H9 (cell line): ENCODE measurements around the gene CAMTA1. TPM values are rescaled to one million over a fixed set of nuclear protein-coding genes. Genes with fewer than 3 reads are reported as not detected.

Experiments
- DNase-seq: peaks from one replicate; pipeline ENCODE4 v3.0.0-alpha.2; 2017
- H2AFZ ChIP-seq: one replicate; pipeline ENCODE4 v1.6.1; 2013; ENCODE audit warnings: mild to moderate bottlenecking, low read length, control low read depth, moderate library complexity
- H2AK5ac ChIP-seq: 2 replicates; pipeline ENCODE4 v1.6.1; 2013; ENCODE audit warnings: low read length, control low read depth, mixed read lengths; ENCODE audit not compliant: insufficient read length
- H2BK120ac ChIP-seq: one replicate; pipeline ENCODE4 v1.6.1; 2013; ENCODE audit warnings: low read depth, mild to moderate bottlenecking, low read length, control low read depth, inconsistent platforms; ENCODE audit not compliant: poor library complexity, severe bottlenecking
- H2BK12ac ChIP-seq: 2 replicates; pipeline ENCODE4 v1.6.1; 2013; ENCODE audit warnings: low read length, control low read depth, mixed read lengths, low read depth; ENCODE audit not compliant: insufficient read length
- H2BK15ac ChIP-seq: 2 replicates; pipeline ENCODE4 v1.6.1; 2013; ENCODE audit warnings: low read depth, low read length, control low read depth
- H2BK20ac ChIP-seq: one replicate; pipeline ENCODE4 v1.6.1; 2013; ENCODE audit warnings: low read depth, mild to moderate bottlenecking, low read length, control low read depth, inconsistent platforms; ENCODE audit not compliant: poor library complexity, severe bottlenecking
- H2BK5ac ChIP-seq: 2 replicates; pipeline ENCODE4 v1.6.1; 2013; ENCODE audit warnings: low read length, control low read depth, mixed read lengths; ENCODE audit not compliant: insufficient read length
- H3K14ac ChIP-seq: 2 replicates; pipeline ENCODE4 v1.6.1; 2013; ENCODE audit warnings: low read length, control low read depth; ENCODE audit not compliant: insufficient read depth
- H3K18ac ChIP-seq: 2 replicates; pipeline ENCODE4 v1.6.1; 2013; ENCODE audit warnings: low read depth, mild to moderate bottlenecking, mixed read lengths, low read length, control low read depth; ENCODE audit not compliant: insufficient read length
- H3K23ac ChIP-seq: 2 replicates; pipeline ENCODE4 v1.6.1; 2013; ENCODE audit warnings: low read length, control low read depth, mixed read lengths, low read depth; ENCODE audit not compliant: insufficient read length
- H3K23me2 ChIP-seq: 2 replicates; pipeline ENCODE4 v1.6.1; 2013; ENCODE audit warnings: low read depth, mild to moderate bottlenecking, mixed read lengths, low read length, control low read depth; ENCODE audit not compliant: insufficient read length, poor library complexity, severe bottlenecking
- H3K27ac ChIP-seq: 2 replicates; pipeline ENCODE4 v1.5.1; 2013; ENCODE audit warnings: low read length, control low read depth, mixed read lengths, low read depth; ENCODE audit not compliant: insufficient read length
- H3K27me3 ChIP-seq: 2 replicates; pipeline ENCODE4 v1.6.1; 2013; ENCODE audit warnings: low read length, control low read depth, inconsistent platforms; ENCODE audit not compliant: insufficient read depth
- H3K4ac ChIP-seq: 2 replicates; pipeline ENCODE4 v1.6.1; 2013; ENCODE audit warnings: low read depth, mild to moderate bottlenecking, control low read depth, inconsistent platforms, low read length, moderate library complexity
- H3K4me1 ChIP-seq: 2 replicates; pipeline ENCODE4 v1.6.1; 2013; ENCODE audit warnings: low read length, control low read depth, inconsistent platforms; ENCODE audit not compliant: insufficient read depth
- H3K4me2 ChIP-seq: 2 replicates; pipeline ENCODE4 v1.6.1; 2013; ENCODE audit warnings: low read length, control low read depth, mixed read lengths; ENCODE audit not compliant: insufficient read length, insufficient read depth
- H3K56ac ChIP-seq: 2 replicates; pipeline ENCODE4 v1.6.1; 2013; ENCODE audit warnings: low read depth, mild to moderate bottlenecking, mixed read lengths, low read length, control low read depth; ENCODE audit not compliant: insufficient read length
- H3K79me1 ChIP-seq: 2 replicates; pipeline ENCODE4 v1.6.1; 2013; ENCODE audit warnings: low read depth, mild to moderate bottlenecking, moderate library complexity, low read length, control low read depth, inconsistent platforms; ENCODE audit not compliant: insufficient read depth, poor library complexity, severe bottlenecking
- H3K79me2 ChIP-seq: 2 replicates; pipeline ENCODE4 v1.6.1; 2013; ENCODE audit warnings: low read length, control low read depth, inconsistent platforms; ENCODE audit not compliant: insufficient read depth
- H3K9ac ChIP-seq: 2 replicates; pipeline ENCODE4 v1.6.1; 2013; ENCODE audit warnings: low read length, control low read depth, mixed read lengths; ENCODE audit not compliant: insufficient read length; ENCODE audit errors: extremely low read depth
- H3K9me3 ChIP-seq: one replicate; pipeline ENCODE4 v1.6.1; 2013; ENCODE audit warnings: low read depth, low read length, inconsistent platforms; ENCODE audit not compliant: control insufficient read depth
- H3T11ph ChIP-seq: one replicate; pipeline ENCODE4 v1.6.1; 2013; ENCODE audit warnings: mild to moderate bottlenecking, low read length, control low read depth, inconsistent platforms
- H4K20me1 ChIP-seq: one replicate; pipeline ENCODE4 v1.6.1; 2013; ENCODE audit not compliant: control insufficient read depth, insufficient read length, insufficient read depth
- H4K5ac ChIP-seq: 2 replicates; pipeline ENCODE4 v1.6.1; 2013; ENCODE audit warnings: low read depth, mild to moderate bottlenecking, mixed read lengths, low read length, control low read depth; ENCODE audit not compliant: insufficient read length
- H4K8ac ChIP-seq: replicated peaks from 2 replicates; pipeline ENCODE4 v1.6.1; 2013; ENCODE audit warnings: low read length, control low read depth, mixed read lengths, low read depth; ENCODE audit not compliant: insufficient read length
- H4K91ac ChIP-seq: 2 replicates; pipeline ENCODE4 v1.6.1; 2013; ENCODE audit warnings: low read depth, mild to moderate bottlenecking, moderate library complexity, mixed read lengths, low read length, control low read depth; ENCODE audit not compliant: insufficient read length
- H3K27ac Mint-ChIP-seq, 3 experiments: 2 replicates in 2 of 3; 3 replicates in 1 of 3; pipeline ENCODE4 v1.8.0; 2020 to 2021; ENCODE audit warnings: mixed read lengths in 3 of 3, mild to moderate bottlenecking in 1 of 3, moderate library complexity in 1 of 3
- H3K27me3 Mint-ChIP-seq: 2 replicates; pipeline ENCODE4 v1.8.0; 2021; ENCODE audit warnings: low read depth, mild to moderate bottlenecking, moderate library complexity, mixed read lengths
- H3K36me3 Mint-ChIP-seq, 3 experiments: 2 replicates in 2 of 3; 3 replicates in 1 of 3; pipeline ENCODE4 v1.8.0; 2020 to 2021; ENCODE audit warnings: low read depth in 3 of 3, mixed read lengths in 3 of 3; ENCODE audit not compliant: insufficient read depth in 1 of 3
- H3K4me1 Mint-ChIP-seq, 2 experiments: 2 replicates each; pipeline ENCODE4 v1.8.0; 2020; ENCODE audit warnings: mixed read lengths in 2 of 2
- H3K4me3 Mint-ChIP-seq, 2 experiments: 2 replicates in 1 of 2; 3 replicates in 1 of 2; pipeline ENCODE4 v1.8.0; 2020 to 2021; ENCODE audit warnings: mild to moderate bottlenecking in 2 of 2, mixed read lengths in 2 of 2, moderate library complexity in 1 of 2
- H3K9me3 Mint-ChIP-seq, 2 experiments: 2 replicates in 1 of 2; 3 replicates in 1 of 2; pipeline ENCODE4 v1.8.0; 2020; ENCODE audit warnings: mild to moderate bottlenecking in 2 of 2, mixed read lengths in 2 of 2, moderate library complexity in 1 of 2
- WGBS: extraction: QIAGEN DNeasy Blood & Tissue Kit; methylation state at CpG from one replicate; pipeline ENCODE4 v1.1.7; 2013; ENCODE audit warnings: missing lambda C conversion rate, low lambda C conversion rate, mixed read lengths; ENCODE audit not compliant: insufficient read length; ENCODE audit errors: extremely low coverage; 5-methylcytosine and 5-hydroxymethylcytosine counted together
- total RNA-seq: library from RNA; stranded (reverse); gene quantifications from 2 replicates; pipeline ENCODE4 v1.2.1, GENCODE V29; 2021
- TF ChIP-seq, protein P1 (sequence below): fragments of 200-600 bp; sonication (generic); conservative IDR thresholded peaks from 3 replicates; pipeline ENCODE4 v1.8.0; 2021; ENCODE audit warnings: antibody characterized with exemption, mild to moderate bottlenecking

Gene CAMTA1
- total RNA-seq, 1 experiment from 2014 or later, result 115 TPM

DNA sequence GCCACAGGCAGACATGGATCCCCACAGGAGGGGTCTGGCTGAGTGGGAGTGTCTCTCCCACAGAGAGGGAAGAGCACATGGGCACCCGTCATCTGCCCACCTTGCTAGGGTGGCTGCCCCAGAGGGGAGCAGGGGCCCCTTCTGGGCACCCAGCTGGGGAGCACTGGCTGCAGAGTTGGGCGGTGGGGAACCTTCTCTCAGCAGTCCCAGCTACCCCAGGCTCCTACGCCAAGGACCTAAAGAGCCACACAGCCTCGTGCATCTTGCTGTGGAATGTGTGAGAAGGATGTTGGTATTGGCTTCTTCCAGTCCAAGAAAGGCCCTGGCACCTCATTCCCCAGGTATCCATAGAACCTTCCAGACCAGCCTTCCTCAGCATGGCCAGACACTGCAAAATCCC, 735.2 kb downstream of the CAMTA1 start:
- Mint-ChIP-seq H3K4me3 (no peak overlapping the region), H3K36me3 (no peaks in the 10 kb centered on the region; a peak in 3 of 7 replicates), H3K27me3 (no peaks in the 10 kb centered on the region; the same call in 1 of the 2 replicates), H3K4me1 (peaks cover 5 to 15% of the 10 kb centered on the region in 2 experiments), H3K9me3 (peaks cover 3% of the 10 kb centered on the region in 2 experiments; a peak in 2 of 5 replicates), H3K27ac (no peak overlapping the region)
- Histone ChIP-seq H3K27ac (no peak overlapping the region), H3K4me1 (no peaks in the 10 kb centered on the region), H3K56ac (no peak overlapping the region), H3K9ac (no peak overlapping the region), H4K8ac (no peak overlapping the region), H3K23ac (no peak overlapping the region), H3K14ac (no peak overlapping the region), H3K4ac (no peak overlapping the region), H3K23me2 (no peaks in the 10 kb centered on the region), H3K79me2 (no peaks in the 10 kb centered on the region), H2BK120ac (no peak overlapping the region), H3K4me2 (no peak overlapping the region), H2BK12ac (no peak overlapping the region), H2AFZ (no peak overlapping the region), H2BK20ac (no peak overlapping the region), H3K27me3 (no peaks in the 10 kb centered on the region), H3K18ac (no peak overlapping the region), H2BK5ac (no peak overlapping the region), H2AK5ac (no peak overlapping the region), H2BK15ac (no peak overlapping the region), H3T11ph (no peak overlapping the region), H4K5ac (no peak overlapping the region), H3K79me1 (no peaks in the 10 kb centered on the region), H3K9me3 (no peaks in the 10 kb centered on the region), H4K20me1 (no peaks in the 10 kb centered on the region), H4K91ac (no peak overlapping the region)
- WGBS, result no CpG with 5 or more reads among the region's 4 CpGs
- TF ChIP-seq, protein P1, sequence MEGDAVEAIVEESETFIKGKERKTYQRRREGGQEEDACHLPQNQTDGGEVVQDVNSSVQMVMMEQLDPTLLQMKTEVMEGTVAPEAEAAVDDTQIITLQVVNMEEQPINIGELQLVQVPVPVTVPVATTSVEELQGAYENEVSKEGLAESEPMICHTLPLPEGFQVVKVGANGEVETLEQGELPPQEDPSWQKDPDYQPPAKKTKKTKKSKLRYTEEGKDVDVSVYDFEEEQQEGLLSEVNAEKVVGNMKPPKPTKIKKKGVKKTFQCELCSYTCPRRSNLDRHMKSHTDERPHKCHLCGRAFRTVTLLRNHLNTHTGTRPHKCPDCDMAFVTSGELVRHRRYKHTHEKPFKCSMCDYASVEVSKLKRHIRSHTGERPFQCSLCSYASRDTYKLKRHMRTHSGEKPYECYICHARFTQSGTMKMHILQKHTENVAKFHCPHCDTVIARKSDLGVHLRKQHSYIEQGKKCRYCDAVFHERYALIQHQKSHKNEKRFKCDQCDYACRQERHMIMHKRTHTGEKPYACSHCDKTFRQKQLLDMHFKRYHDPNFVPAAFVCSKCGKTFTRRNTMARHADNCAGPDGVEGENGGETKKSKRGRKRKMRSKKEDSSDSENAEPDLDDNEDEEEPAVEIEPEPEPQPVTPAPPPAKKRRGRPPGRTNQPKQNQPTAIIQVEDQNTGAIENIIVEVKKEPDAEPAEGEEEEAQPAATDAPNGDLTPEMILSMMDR, result no peak
- no peak for DNase-seq
